NCI-H187 (cell line): ENCODE data around the gene MMAB.
A peak's percentile ranks its signal among the peaks of the same experiment; 100 is the strongest.

Source experiments
- DNase-seq, 2 experiments: peaks; one replicate each; lab custom pipeline; 2025; lab: John Stamatoyannopoulos, UW

The MMAB gene

GRCh38 chr12:109512608-109513007 lies 60.7 kb downstream of the MMAB start:
- DNase-seq: peak in 1 of 2 experiments; percentile 28

GRCh38 chr12:109510196-109510595 lies 63.1 kb downstream of the MMAB start:
- DNase-seq: peak in 1 of 2 experiments; percentile 89

GRCh38 chr12:109504068-109504467 lies 69.2 kb downstream of the MMAB start:
- peak in 1 of 2 experiments; percentile 41 for DNase-seq
